ENCODE measurements around the gene CFAP57. TPM values are rescaled to one million over a fixed set of nuclear protein-coding genes. Genes with fewer than 3 reads are reported as not detected.

The CFAP57 gene
- total RNA-seq, 2 donors from 2014 or later: not detected

DNA sequence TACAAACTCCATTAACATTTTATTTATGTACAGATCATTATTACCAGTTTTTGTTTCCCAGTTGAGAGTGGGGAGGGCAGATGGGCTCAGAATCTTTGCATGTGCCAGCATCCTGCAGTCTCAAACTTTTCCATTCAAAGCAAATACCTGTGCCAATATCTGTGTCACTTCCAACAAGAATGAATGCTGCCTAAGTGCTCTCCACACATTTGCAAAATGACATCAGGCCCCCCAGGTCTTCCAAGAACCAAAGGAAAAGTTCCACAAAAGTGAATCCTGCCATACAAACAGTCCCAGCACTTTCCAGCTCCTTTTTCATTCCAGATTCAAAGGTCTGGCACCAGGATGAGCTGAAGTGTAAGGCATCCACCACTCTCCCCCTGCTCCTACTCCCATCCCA lies 127.0 kb downstream of the CFAP57 start:
- peaks cover 6% of the 10 kb centered on the region for H3K36me3 Mint-ChIP-seq (ENCODE audit: low read depth)
- H3K4me1 Mint-ChIP-seq: peaks cover 11% of the 10 kb centered on the region
- DNase-seq: no peak
- H3K27ac Mint-ChIP-seq: no peak overlapping the region
- no peak overlapping the region for H3K4me3 Mint-ChIP-seq
- no peak for ATAC-seq
- H3K27me3 Mint-ChIP-seq: peaks cover 10% of the 10 kb centered on the region
- no peaks in the 10 kb centered on the region for H3K9me3 ChIP-seq (ENCODE audit: control insufficient read depth, low read length, poor library complexity, severe bottlenecking)

DNA sequence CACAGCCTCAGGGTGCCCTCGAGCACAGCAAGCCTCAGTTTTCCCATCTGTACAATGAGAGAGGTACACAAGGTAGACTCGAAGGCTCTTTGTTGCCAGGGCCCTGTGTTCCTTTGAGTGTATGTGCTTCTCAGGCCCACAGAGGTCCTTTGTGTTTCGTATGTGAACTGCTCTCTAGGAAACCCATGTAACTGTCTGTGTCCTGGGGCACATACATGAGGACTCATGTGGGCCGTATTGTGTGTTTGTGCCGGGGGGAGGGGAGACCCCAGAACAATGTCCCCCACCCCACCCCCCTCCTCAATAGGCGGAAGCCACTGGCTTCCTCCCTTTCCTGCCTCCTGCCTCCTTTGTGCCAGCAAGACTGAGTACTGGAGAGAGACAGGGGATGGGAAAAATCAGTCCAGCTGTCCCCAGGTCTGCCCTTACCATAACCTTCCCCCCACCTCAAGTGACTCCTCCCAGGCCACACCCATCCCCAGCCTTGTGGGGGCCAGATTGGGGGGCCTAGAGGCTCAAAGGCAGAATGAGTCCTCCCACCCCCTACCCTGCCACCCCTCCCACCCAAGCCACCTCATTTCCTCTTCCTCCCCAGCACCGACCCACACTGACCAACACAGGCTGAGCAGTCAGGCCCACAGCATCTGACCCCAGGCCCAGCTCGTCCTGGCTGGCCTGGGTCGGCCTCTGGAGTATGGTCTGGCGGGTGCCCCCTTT lies 128.4 kb downstream of the CFAP57 start, which contains the start of gene TIE1:
Gene TIE1, plus strand, starts transcription at position 605 of the 717 bp plus-strand sequence. Its CDS starts 90 bp downstream, at position 695.
- Mint-ChIP-seq H3K36me3 (ENCODE audit: low read depth) (peaks cover 8% of the 10 kb centered on the region), H3K4me3 (no peak within 1 kb of the TSS)

DNA sequence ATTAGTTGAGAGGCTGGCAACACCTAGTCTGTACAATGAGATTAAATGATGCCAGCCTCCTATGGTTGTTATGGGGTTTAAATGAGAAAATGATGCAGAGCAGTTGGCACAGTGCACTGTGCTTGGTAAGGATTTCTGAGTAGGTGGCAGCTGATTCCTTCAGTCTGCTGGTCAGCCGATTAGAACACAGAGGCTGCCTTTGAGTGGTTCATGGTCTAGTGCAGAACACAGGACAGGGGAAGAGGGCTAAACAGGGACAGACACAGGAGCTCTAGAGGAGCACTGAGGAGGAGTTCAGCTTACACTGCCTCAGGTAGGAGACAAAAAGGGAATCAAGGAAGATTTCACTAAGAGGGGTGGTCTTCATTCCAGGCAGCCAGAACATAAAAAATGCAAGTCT lies 130.1 kb downstream of the CFAP57 start:
- no peaks in the 10 kb centered on the region for H3K9me3 ChIP-seq (ENCODE audit: control insufficient read depth, low read length, poor library complexity, severe bottlenecking)
- Mint-ChIP-seq H3K4me3 (no peak overlapping the region), H3K27ac (peak overlapping the region; percentile 21), H3K4me1 (peaks cover 7% of the 10 kb centered on the region), H3K27me3 (peaks cover 25% of the 10 kb centered on the region), H3K36me3 (ENCODE audit: low read depth) (peaks cover 8% of the 10 kb centered on the region)
- no peak for ATAC-seq
- no peak for DNase-seq

More for the DNA sequence above, 128.4 kb downstream of the CFAP57 start, which contains the start of gene TIE1:
- DNase-seq (no peak), ATAC-seq (no peak)
- H3K9me3 ChIP-seq (ENCODE audit: control insufficient read depth, low read length, poor library complexity, severe bottlenecking): no peaks in the 10 kb centered on the region
- Mint-ChIP-seq H3K4me1 (peaks cover 10% of the 10 kb centered on the region), H3K27me3 (peaks cover 14% of the 10 kb centered on the region), H3K27ac (peak within 1 kb of the TSS; percentile 21)

DNA sequence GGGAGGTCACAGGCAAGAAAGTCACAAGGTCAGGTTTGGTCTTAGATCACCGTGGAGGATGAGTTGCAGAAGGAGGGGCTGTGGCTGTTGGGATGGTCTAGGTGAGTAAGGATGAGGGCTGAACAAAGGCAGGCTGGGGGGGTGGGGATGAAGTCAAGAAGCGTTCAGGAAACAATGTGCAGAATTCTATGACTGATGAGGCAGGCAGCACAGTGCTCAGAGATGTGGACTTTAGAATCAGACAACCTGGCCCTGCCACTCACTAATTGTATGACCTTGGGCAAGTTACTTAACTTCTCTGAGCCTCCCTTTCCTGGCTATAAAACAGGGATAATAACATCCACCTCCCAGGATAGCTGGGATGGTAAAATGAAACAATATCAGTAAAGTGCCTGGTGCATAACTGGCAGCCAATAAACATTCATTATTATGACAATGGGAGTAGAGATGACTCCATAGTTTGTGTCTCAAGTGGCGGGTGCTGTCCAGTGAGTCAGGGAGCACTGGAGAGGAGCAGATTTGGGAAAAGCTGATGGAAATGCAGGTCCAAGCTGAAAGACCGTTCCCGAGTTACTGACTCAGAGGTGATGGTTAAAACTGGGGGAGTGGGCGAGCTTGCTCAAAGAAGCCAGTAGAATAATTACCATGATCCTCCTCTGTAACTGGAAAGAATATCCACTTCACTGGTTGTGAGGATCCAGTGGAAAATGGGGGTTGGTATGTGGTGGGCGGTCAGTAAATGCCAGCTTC lies 130.8 kb downstream of the CFAP57 start:
- peaks cover 31% of the 10 kb centered on the region for H3K27me3 Mint-ChIP-seq
- no peaks in the 10 kb centered on the region for H3K9me3 ChIP-seq (ENCODE audit: control insufficient read depth, low read length, poor library complexity, severe bottlenecking)
- no peak overlapping the region for H3K27ac Mint-ChIP-seq
- H3K36me3 Mint-ChIP-seq (ENCODE audit: low read depth): peaks cover 8% of the 10 kb centered on the region
- H3K4me3 Mint-ChIP-seq: no peak overlapping the region
- DNase-seq: no peak
- peaks cover 7% of the 10 kb centered on the region for H3K4me1 Mint-ChIP-seq
- no peak for ATAC-seq

DNA sequence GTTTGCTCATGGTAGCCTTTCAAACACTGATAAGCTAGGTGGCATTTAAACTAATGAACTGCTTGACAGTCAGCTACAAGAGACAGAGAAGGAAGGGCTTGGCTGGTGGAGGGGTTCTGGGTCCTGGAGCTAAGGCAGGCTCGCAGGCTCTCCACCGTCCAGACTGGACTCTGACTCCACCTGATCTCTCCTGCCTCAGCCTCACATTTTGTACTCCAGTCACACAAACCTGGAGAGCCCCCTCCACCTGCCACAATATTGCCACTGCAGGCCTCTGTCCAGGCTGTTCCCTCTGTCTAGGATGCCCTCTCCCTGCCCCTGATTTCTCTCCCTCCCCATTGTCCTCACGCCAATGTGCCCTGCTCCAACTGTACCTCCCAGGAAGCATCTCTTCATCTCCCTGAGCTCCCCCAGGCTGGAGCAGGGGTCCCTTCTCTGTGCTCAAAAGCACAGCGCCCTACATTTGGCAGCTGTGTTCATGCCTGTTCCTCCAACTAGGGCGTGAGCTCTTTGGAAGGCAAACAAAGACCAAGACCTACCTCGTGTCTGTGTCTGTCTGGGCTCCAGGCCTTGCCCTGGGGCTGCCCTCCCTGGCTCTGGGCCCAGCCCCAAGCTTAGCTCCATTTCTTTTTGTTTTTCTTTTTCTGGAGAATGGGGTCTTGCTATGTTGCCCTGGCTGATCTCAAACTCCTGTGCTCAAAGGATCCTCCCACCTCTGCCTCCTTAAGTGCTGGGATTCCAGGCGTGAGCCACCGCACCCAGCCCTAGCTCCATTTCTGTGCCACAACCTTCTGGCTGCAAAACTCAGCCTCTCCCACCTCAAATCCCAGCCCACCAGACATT lies 131.6 kb downstream of the CFAP57 start:
- DNase-seq (no peak), ATAC-seq (no peak)
- no peak overlapping the region for H3K4me3 Mint-ChIP-seq
- H3K36me3 Mint-ChIP-seq (ENCODE audit: low read depth): peaks cover 8% of the 10 kb centered on the region
- peaks cover 38% of the 10 kb centered on the region for H3K27me3 Mint-ChIP-seq
- peaks cover 7% of the 10 kb centered on the region for H3K4me1 Mint-ChIP-seq
- H3K9me3 ChIP-seq (ENCODE audit: control insufficient read depth, low read length, poor library complexity, severe bottlenecking): no peaks in the 10 kb centered on the region
- H3K27ac Mint-ChIP-seq: no peak overlapping the region

Other genes starting within 250 kb of the CFAP57 start
- gene SLC2A1, start 213.5 kb upstream of the CFAP57 start, total RNA-seq: 10 to 100 TPM; 63.7 to 79.0 TPM
- 10 to 100 TPM; 20.8 to 24.9 TPM for gene EBNA1BP2, start within 50 bp of the CFAP57 start, total RNA-seq
- gene TMEM125, start 97.7 kb downstream of the CFAP57 start, total RNA-seq: not detected
- not detected for gene C1orf210, start 113.3 kb downstream of the CFAP57 start, total RNA-seq
- gene TIE1, start 128.7 kb downstream of the CFAP57 start, total RNA-seq: not detected
- gene MPL, start 165.5 kb downstream of the CFAP57 start, total RNA-seq: 10 to 100 TPM in 1 of 2 donors, under 1 TPM in 1; 0.94 to 16.6 TPM
- gene CDC20, start 186.7 kb downstream of the CFAP57 start, total RNA-seq: under 1 TPM; 0.65 to 0.97 TPM
- 10 to 100 TPM; 32.3 to 36.9 TPM for gene ELOVL1, start 195.7 kb downstream of the CFAP57 start, total RNA-seq
- 10 to 100 TPM; 13.7 to 16.4 TPM for gene MED8, start 217.5 kb downstream of the CFAP57 start, total RNA-seq
- gene SZT2, start 217.6 kb downstream of the CFAP57 start, total RNA-seq: 10 to 100 TPM; 87.0 to 92.1 TPM

Data from T-helper 17 cell (primary cell).